Natural killer cell (primary cell): ENCODE data around the gene C22orf31. TPM values are rescaled to one million over a fixed set of nuclear protein-coding genes. Genes with fewer than 3 reads are reported as not detected.

Source experiments
- ATAC-seq, 3 donors: fragments of 150-1000 bp in 2 of 3; fragments of 200-7000 bp in 1 of 3; cut with Tn5 transposase; 1 replicate in 1 of 3; 2 replicates in 2 of 3; pipeline ENCODE4 v1.10.0; 2021; ENCODE audit warnings: mild to moderate bottlenecking in 2 of 3, moderate library complexity in 2 of 3
- DNase-seq, 2 donors: peaks; one replicate each; pipeline versions ENCODE4 v3.0.0 to v3.0.0-alpha.2; 2013 to 2021; ENCODE audit warnings: mixed read lengths in 1 of 2
- H3K27ac ChIP-seq: one replicate; pipeline ENCODE4 v1.5.1; 2013; ENCODE audit warnings: mild to moderate bottlenecking, low read length
- H3K27me3 ChIP-seq: one replicate; pipeline ENCODE4 v1.6.1; 2013; ENCODE audit warnings: low read length; ENCODE audit not compliant: control insufficient read depth, insufficient read depth
- H3K36me3 ChIP-seq: one replicate; pipeline ENCODE4 v1.6.1; 2013; ENCODE audit warnings: low read length; ENCODE audit not compliant: control insufficient read depth, insufficient read depth
- H3K4me1 ChIP-seq: one replicate; pipeline ENCODE4 v1.6.1; 2013; ENCODE audit warnings: low read length; ENCODE audit not compliant: control insufficient read depth, insufficient read depth
- H3K4me3 ChIP-seq: one replicate; pipeline ENCODE4 v1.5.1; 2013; ENCODE audit warnings: low read length
- H3K9me3 ChIP-seq: one replicate; pipeline ENCODE4 v1.6.1; 2013; ENCODE audit warnings: low read length; ENCODE audit not compliant: control insufficient read depth, insufficient read depth
- H3K27ac Mint-ChIP-seq, 2 donors: one replicate each; pipeline ENCODE4 v1.8.0; 2022; ENCODE audit warnings: mild to moderate bottlenecking in 2 of 2, mixed read lengths in 2 of 2, moderate library complexity in 1 of 2
- H3K27me3 Mint-ChIP-seq, 2 donors: one replicate each; pipeline ENCODE4 v1.8.0; 2022; ENCODE audit warnings: low read depth in 2 of 2, mixed read lengths in 2 of 2
- H3K36me3 Mint-ChIP-seq: one replicate; pipeline ENCODE4 v1.8.0; 2022; ENCODE audit warnings: mixed read lengths
- H3K4me1 Mint-ChIP-seq, 2 donors: one replicate each; pipeline ENCODE4 v1.8.0; 2022; ENCODE audit warnings: mixed read lengths in 2 of 2
- H3K4me3 Mint-ChIP-seq: one replicate; pipeline ENCODE4 v1.8.0; 2022; ENCODE audit warnings: mild to moderate bottlenecking, moderate library complexity, mixed read lengths
- H3K9me3 Mint-ChIP-seq, 2 donors: one replicate each; pipeline ENCODE4 v1.8.0; 2022; ENCODE audit warnings: mixed read lengths in 2 of 2
- CTCF ChIP-seq: fragments of 200-600 bp; IDR thresholded peaks from one replicate; pipeline ENCODE4 v1.8.0; 2022; ENCODE audit warnings: antibody characterized with exemption
- WGBS: methylation state at CpG from one replicate; pipeline ENCODE4 v1.1.7; 2013; ENCODE audit warnings: missing lambda C conversion rate; ENCODE audit not compliant: insufficient coverage; 5-methylcytosine and 5-hydroxymethylcytosine counted together
- intact Hi-C: fragments of 100-400 bp; cut with micrococcal nuclease; formaldehyde crosslinking; loops from one replicate; pipeline ENCODE4 v1.14.2; 2022
- total RNA-seq, 4 donors: library from RNA; stranded (reverse); fragments of 120-200 nt in 1 of 4; gene quantifications; one replicate each; pipeline versions ENCODE4 v1.2.3 to v1.2.4, GENCODE V29; 2013 to 2022

C22orf31 gene
- total RNA-seq, 3 donors from 2014 or later (not counting 1 experiment from before 2014, with no cell fraction given), result not detected

GRCh38 chr22:29030618-29031226 lies 30.9 kb downstream of the C22orf31 start:
- no peak for TF ChIP-seq CTCF
- Histone ChIP-seq H3K27me3 (peaks cover 33% of the 10 kb centered on the region), H3K4me1 (peaks cover 25% of the 10 kb centered on the region), H3K9me3 (no peaks in the 10 kb centered on the region), H3K27ac (no peak overlapping the region), H3K4me3 (no peak overlapping the region), H3K36me3 (no peaks in the 10 kb centered on the region)
- peak overlapping the region; percentile 79 for H3K4me3 Mint-ChIP-seq
- DNase-seq, result no peak
- H3K4me1 Mint-ChIP-seq, result peaks cover 20 to 26% of the 10 kb centered on the region in 2 donors
- peak in 2 of 3 donors; percentile 16 to 30 for ATAC-seq
- H3K9me3 Mint-ChIP-seq, result no peaks in the 10 kb centered on the region
- H3K36me3 Mint-ChIP-seq, result no peaks in the 10 kb centered on the region
- WGBS, result 6% methylated on average over 32 of the region's 32 CpGs
- intact Hi-C loops, result loop anchor here (5.0 kb wide), 2 partner anchors 73 to 93 kb away; no protein-coding TSS in a partner anchor
- peaks cover 49 to 75% of the 10 kb centered on the region in 2 donors for H3K27me3 Mint-ChIP-seq
- peak overlapping the region in 1 of 2 donors; percentile 73 for H3K27ac Mint-ChIP-seq

- Histone ChIP-seq H3K4me1 (peaks cover 25% of the 10 kb centered on the region), H3K9me3 (no peaks in the 10 kb centered on the region), H3K27me3 (peaks cover 33% of the 10 kb centered on the region), H3K27ac (no peak overlapping the region), H3K36me3 (no peaks in the 10 kb centered on the region), H3K4me3 (no peak overlapping the region)
- no peaks in the 10 kb centered on the region for H3K9me3 Mint-ChIP-seq
- H3K27ac Mint-ChIP-seq, result peak overlapping the region in 1 of 2 donors; percentile 73
- no peaks in the 10 kb centered on the region for H3K36me3 Mint-ChIP-seq
- WGBS, result 5% methylated on average over 17 of the region's 20 CpGs
- peak overlapping the region; percentile 79 for H3K4me3 Mint-ChIP-seq
- H3K27me3 Mint-ChIP-seq, result peaks cover 50 to 77% of the 10 kb centered on the region in 2 donors
- ATAC-seq (peak in 1 of 3 donors; percentile 6), DNase-seq (peak in 1 of 2 donors; percentile 11)
- TF ChIP-seq CTCF, result no peak
- peaks cover 20 to 26% of the 10 kb centered on the region in 2 donors for H3K4me1 Mint-ChIP-seq
- intact Hi-C loops, result loop anchor here (5.0 kb wide), 2 partner anchors 73 to 93 kb away; no protein-coding TSS in a partner anchor
Observed at GRCh38 chr22:29030016-29030617, 31.5 kb downstream of the C22orf31 start.

- H3K36me3 ChIP-seq, result no peaks in the 10 kb centered on the region
- H3K4me3 ChIP-seq, result no peak overlapping the region
- TF ChIP-seq CTCF, result no peak
- 91% methylated on average over 7 of the region's 9 CpGs for WGBS
- no peak overlapping the region for H3K27ac Mint-ChIP-seq
- no peaks in the 10 kb centered on the region for H3K9me3 Mint-ChIP-seq
- no peak overlapping the region for H3K27ac ChIP-seq
- H3K4me1 ChIP-seq, result peaks cover 25% of the 10 kb centered on the region
- intact Hi-C loops, result no loop called here
- H3K4me1 Mint-ChIP-seq, result peaks cover 20 to 26% of the 10 kb centered on the region in 2 donors
- H3K36me3 Mint-ChIP-seq, result no peaks in the 10 kb centered on the region
- H3K9me3 ChIP-seq, result no peaks in the 10 kb centered on the region
- ATAC-seq (no peak), DNase-seq (no peak)
- H3K27me3 ChIP-seq, result peaks cover 31% of the 10 kb centered on the region
- H3K4me3 Mint-ChIP-seq, result no peak overlapping the region
- H3K27me3 Mint-ChIP-seq, result peaks cover 47 to 73% of the 10 kb centered on the region in 2 donors
Observed at GRCh38 chr22:29029202-29030000, 32.2 kb downstream of the C22orf31 start.
